Muscle of leg (tissue), 11 donors: ENCODE measurements around the gene SPDYE16. TPM values are rescaled to one million over a fixed set of nuclear protein-coding genes. Genes with fewer than 3 reads are reported as not detected.
"Not testable (repeated sequence)": the region's sequence is repeated elsewhere in the genome, so short reads cannot be mapped to it uniquely, and the experiment has no call there.

Source experiments
- DNase-seq: peaks from one replicate; pipeline ENCODE4 v3.0.0; 2013
- H3K27ac ChIP-seq: one replicate; pipeline ENCODE4 v1.5.1; 2013; ENCODE audit warnings: mild to moderate bottlenecking, low read length, control low read depth
- H3K27me3 ChIP-seq: one replicate; pipeline ENCODE4 v1.6.1; 2013; ENCODE audit warnings: low read length; ENCODE audit not compliant: control insufficient read depth, insufficient read depth
- H3K36me3 ChIP-seq: one replicate; pipeline ENCODE4 v1.6.1; 2013; ENCODE audit warnings: low read length; ENCODE audit not compliant: control insufficient read depth, insufficient read depth
- H3K4me1 ChIP-seq: one replicate; pipeline ENCODE4 v1.6.1; 2013; ENCODE audit warnings: low read length; ENCODE audit not compliant: control insufficient read depth, insufficient read depth
- H3K4me3 ChIP-seq: one replicate; pipeline ENCODE4 v1.5.1; 2013; ENCODE audit warnings: low read length, control low read depth
- H3K9me3 ChIP-seq: replicated peaks from 2 replicates; pipeline ENCODE4 v1.6.1; 2013; ENCODE audit warnings: low read depth, low read length; ENCODE audit not compliant: control insufficient read depth
- WGBS: methylation state at CpG from one replicate; pipeline ENCODE4 v1.1.5; 2013; ENCODE audit warnings: missing lambda C conversion rate; ENCODE audit not compliant: insufficient coverage; 5-methylcytosine and 5-hydroxymethylcytosine counted together
- polyA plus RNA-seq, 8 donors: library from polyadenylated mRNA; unstranded; fragments of 120-200 nt; gene quantifications; one replicate each; pipeline versions ENCODE4 v1.2.1 to v1.2.3, GENCODE V29; 2013; ENCODE audit warnings: inconsistent platforms in 1 of 8, low replicate concordance in 1 of 8; ENCODE audit not compliant: insufficient read length in 8 of 8, insufficient read depth in 1 of 8
- total RNA-seq: library from RNA; stranded (reverse); fragments of 120-200 nt; gene quantifications from one replicate; pipeline ENCODE4 v1.2.4, GENCODE V29; 2013

Gene SPDYE16
- total and polyA plus RNA-seq, 9 donors, result 0.22 to 3.9 (median 1.5) TPM

GRCh38 chr7:76486618-76487017, 56.5 kb downstream of the SPDYE16 start:
- H3K4me3 ChIP-seq, H3K9me3 ChIP-seq, DNase-seq, H3K27me3 ChIP-seq, H3K27ac ChIP-seq, H3K4me1 ChIP-seq: not testable (repeated sequence)
- no CpG with 5 or more reads among the region's 5 CpGs for WGBS
- peaks cover 12% of the 10 kb centered on the region for H3K36me3 ChIP-seq

DNA sequence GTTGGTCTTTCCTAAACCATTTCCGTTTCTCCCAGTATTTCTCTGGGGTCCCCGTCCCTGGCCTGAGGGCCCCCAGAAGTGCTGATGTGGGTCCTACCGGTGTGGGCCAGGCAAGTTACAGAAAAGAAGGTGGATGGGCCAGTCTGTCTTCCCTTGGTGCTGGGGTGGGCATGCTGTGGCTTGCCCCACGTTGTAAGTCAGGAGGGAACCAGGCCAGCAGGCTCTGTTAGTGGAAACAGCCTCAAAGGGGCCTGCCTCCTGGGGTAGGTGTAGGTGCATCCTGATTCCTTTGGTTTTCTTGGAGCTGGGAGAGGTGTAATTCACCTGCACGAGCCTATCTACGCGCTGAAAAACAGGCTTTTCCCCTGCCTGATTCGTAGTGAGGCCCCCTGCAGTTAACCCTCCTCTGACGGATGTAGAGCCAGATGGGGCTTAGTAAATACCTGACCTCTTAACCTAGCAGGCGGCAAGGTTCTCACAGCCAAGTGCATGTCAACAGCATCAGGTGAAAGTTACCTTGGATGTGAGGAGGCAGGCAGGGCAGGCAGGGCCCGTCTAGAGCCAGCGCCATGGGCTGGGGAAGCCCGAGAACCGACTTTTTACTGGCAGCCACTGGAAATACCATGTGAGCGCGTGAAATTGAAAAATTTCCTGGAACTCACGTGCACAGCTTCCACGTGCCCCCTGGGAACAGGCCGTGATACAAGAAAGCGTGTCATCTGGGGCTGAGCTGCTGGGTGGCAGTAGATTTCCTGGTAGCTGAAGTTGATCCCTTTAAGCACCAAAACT, 57.1 kb downstream of the SPDYE16 start:
- not testable (repeated sequence) for H3K4me3 ChIP-seq, DNase-seq, H3K9me3 ChIP-seq, H3K27me3 ChIP-seq, H3K4me1 ChIP-seq, H3K27ac ChIP-seq
- H3K36me3 ChIP-seq, result peaks cover 12% of the 10 kb centered on the region
- WGBS, result no CpG with 5 or more reads among the region's 20 CpGs

- no CpG with 5 or more reads among the region's 12 CpGs for WGBS
Observed at GRCh38 chr7:76484456-76484855, 58.6 kb downstream of the SPDYE16 start.

GRCh38 chr7:76483081-76483480, 60.0 kb downstream of the SPDYE16 start:
- H3K27ac ChIP-seq, H3K4me3 ChIP-seq, H3K4me1 ChIP-seq, H3K27me3 ChIP-seq, DNase-seq, H3K9me3 ChIP-seq: not testable (repeated sequence)
- WGBS, result 100% methylated on average over 2 of the region's 17 CpGs
- H3K36me3 ChIP-seq, result peaks cover 12% of the 10 kb centered on the region

More at GRCh38 chr7:76484456-76484855, 58.6 kb downstream of the SPDYE16 start:
- not testable (repeated sequence) for H3K9me3 ChIP-seq, DNase-seq, H3K4me3 ChIP-seq, H3K27ac ChIP-seq, H3K4me1 ChIP-seq, H3K27me3 ChIP-seq
- peaks cover 12% of the 10 kb centered on the region for H3K36me3 ChIP-seq

DNA sequence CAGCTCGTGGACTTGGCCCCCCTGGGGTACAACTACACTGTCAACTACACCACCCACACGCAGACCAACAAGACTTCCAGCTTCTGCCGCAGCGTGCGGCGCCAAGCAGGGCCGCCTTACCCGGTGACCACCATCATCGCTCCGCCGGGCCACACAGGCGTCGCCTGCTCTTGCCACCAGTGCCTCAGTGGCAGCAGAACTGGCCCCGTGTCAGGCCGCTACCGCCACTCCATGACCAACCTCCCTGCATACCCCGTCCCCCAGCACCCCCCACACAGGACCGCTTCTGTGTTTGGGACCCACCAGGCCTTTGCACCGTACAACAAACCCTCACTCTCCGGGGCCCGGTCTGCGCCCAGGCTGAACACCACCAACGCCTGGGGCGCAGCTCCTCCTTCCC, 60.4 kb downstream of the SPDYE16 start:
- not testable (repeated sequence) for H3K9me3 ChIP-seq, H3K4me1 ChIP-seq, DNase-seq, H3K4me3 ChIP-seq, H3K27ac ChIP-seq, H3K27me3 ChIP-seq
- H3K36me3 ChIP-seq, result peaks cover 12% of the 10 kb centered on the region
- WGBS, result 91% methylated on average over 21 of the region's 24 CpGs

Other genes starting within 250 kb of the SPDYE16 start
- gene HSPB1, start 240.6 kb downstream of the SPDYE16 start, total RNA-seq, result 188 TPM
- gene HSPB1, start 240.6 kb downstream of the SPDYE16 start, polyA plus RNA-seq, result 1,000 to 10,000 TPM; 1,028 to 2,022 (median 1,528) TPM
- 35.9 TPM for gene YWHAG, start 184.3 kb downstream of the SPDYE16 start, total RNA-seq
- gene YWHAG, start 184.3 kb downstream of the SPDYE16 start, polyA plus RNA-seq, result 100 to 1,000 TPM; 129 to 187 (median 171) TPM
- 0.84 TPM for gene SSC4D, start 133.6 kb downstream of the SPDYE16 start, total RNA-seq
- gene SSC4D, start 133.6 kb downstream of the SPDYE16 start, polyA plus RNA-seq, result 1 to 10 TPM in 3 of 8 donors, under 1 TPM in 5; 0.61 to 1.7 (median 0.93) TPM
- gene ZP3, start 118.3 kb downstream of the SPDYE16 start, total RNA-seq, result 0.49 TPM
- gene ZP3, start 118.3 kb downstream of the SPDYE16 start, polyA plus RNA-seq, result 10 to 100 TPM in 1 of 8 donors, 1 to 10 TPM in 6, under 1 TPM in 1; 0.77 to 15.0 (median 1.6) TPM
- gene DTX2, start 81.6 kb downstream of the SPDYE16 start, total RNA-seq, result 5.2 TPM
- 10 to 100 TPM in 2 of 8 donors, 1 to 10 TPM in 6; 7.4 to 11.3 (median 8.0) TPM for gene DTX2, start 81.6 kb downstream of the SPDYE16 start, polyA plus RNA-seq
- 0.53 TPM for gene UPK3B, start 32.7 kb downstream of the SPDYE16 start, total RNA-seq
- 1 to 10 TPM in 2 of 8 donors, under 1 TPM in 5, not detected in 1; 0.16 to 4.3 (median 0.43) TPM for gene UPK3B, start 32.7 kb downstream of the SPDYE16 start, polyA plus RNA-seq
- gene POMZP3, start 84.0 kb upstream of the SPDYE16 start, total RNA-seq, result 3.4 TPM
- gene POMZP3, start 84.0 kb upstream of the SPDYE16 start, polyA plus RNA-seq, result 10 to 100 TPM in 5 of 8 donors, 1 to 10 TPM in 3; 5.2 to 17.8 (median 11.9) TPM